K562 (cell line): Measurements from ENCODE around the gene CCT5. TPM values are rescaled to one million over a fixed set of nuclear protein-coding genes. Genes with fewer than 3 reads are reported as not detected.

Experiments
- ATAC-seq: fragments of 200-7000 bp; cut with Tn5 transposase; 3 replicates; pipeline ENCODE4 v1.9.1; 2020; ENCODE audit warnings: moderate library complexity
- BruUV-seq: library from RNA; stranded (reverse); fragments of 400-500 nt; replicated peaks from 2 replicates; lab custom pipeline; 2021; lab: Mats Ljungman, UMichigan
- CTCF ChIA-PET: fragments of 300-600 bp; formaldehyde crosslinking; extraction: SDS; loops from one replicate; lab custom pipeline; 2021; ENCODE audit warnings: low intra/inter-chr PET ratio; lab: Yijun Ruan, JAX
- POLR2A ChIA-PET: fragments of 300-600, 350-650 bp; sonication (Branson Sonifier 250); formaldehyde crosslinking; extraction: SDS; loops from one replicate; lab custom pipeline; 2021; ENCODE audit warnings: antibody characterized with exemption, inconsistent platforms; lab: Yijun Ruan, JAX
- DNase-seq, 4 experiments: peaks; one replicate each; pipeline versions ENCODE4 v3.0.0 to v3.0.0-alpha.2; 2011 to 2018; ENCODE audit warnings: low spot score in 3 of 4, mixed read lengths in 3 of 4; ENCODE audit errors: extremely low read depth in 1 of 4
- FAIRE-seq: peaks from 2 replicates; lab custom pipeline; 2011; peaks lifted over from hg19 to GRCh38; lab: Jason Lieb, UNC
- H2AFZ ChIP-seq: 2 replicates; pipeline ENCODE4 v1.6.0; 2011; ENCODE audit warnings: low read depth, low read length, control low read depth, inconsistent platforms
- H3K27ac ChIP-seq: fragments of 200-600 bp; 3 replicates; pipeline ENCODE4 v1.8.0; 2011; ENCODE audit warnings: low read depth, mild to moderate bottlenecking, control low read depth, inconsistent platforms, low read length, moderate library complexity, mixed read lengths; ENCODE audit errors: extremely low read depth
- H3K27me3 ChIP-seq, 2 experiments: fragments of 300-600 bp in 1 of 2; 2 replicates in 1 of 2; 3 replicates in 1 of 2; pipeline versions ENCODE4 v1.6.0 to v1.8.0; 2011; ENCODE audit warnings: inconsistent platforms in 2 of 2, low read length in 2 of 2, mild to moderate bottlenecking in 1 of 2, mixed read lengths in 1 of 2, moderate library complexity in 1 of 2; ENCODE audit not compliant: control insufficient read depth in 2 of 2, insufficient read depth in 2 of 2
- H3K36me3 ChIP-seq: fragments of 300-600 bp; 3 replicates; pipeline ENCODE4 v1.8.0; 2011; ENCODE audit warnings: mild to moderate bottlenecking, low read length, inconsistent platforms; ENCODE audit not compliant: control insufficient read depth, insufficient read depth
- H3K4me1 ChIP-seq, 2 experiments: fragments of 200-600 bp in 1 of 2; replicated peaks in 1 of 2; 2 replicates in 1 of 2; 3 replicates in 1 of 2; pipeline versions ENCODE4 v1.5.1 to v1.8.0; 2011; ENCODE audit warnings: inconsistent platforms in 2 of 2, low read length in 2 of 2, mild to moderate bottlenecking in 1 of 2, mixed read lengths in 1 of 2, moderate library complexity in 1 of 2; ENCODE audit not compliant: control insufficient read depth in 2 of 2, insufficient read depth in 2 of 2
- H3K4me2 ChIP-seq: 2 replicates; pipeline ENCODE4 v1.6.1; 2011; ENCODE audit warnings: low read length, control low read depth, inconsistent platforms, mixed read lengths; ENCODE audit not compliant: insufficient read depth
- H3K4me3 ChIP-seq: fragments of 200-600 bp; sonication (generic), shearing (Covaris generic); 2 replicates; pipeline ENCODE4 v1.5.1; 2016; ENCODE audit warnings: control low read depth, inconsistent platforms
- H3K79me2 ChIP-seq: fragments of 200-600 bp; 3 replicates; pipeline ENCODE4 v1.8.0; 2011; ENCODE audit warnings: low read length, inconsistent platforms; ENCODE audit not compliant: control insufficient read depth, insufficient read depth
- H3K9ac ChIP-seq, 2 experiments: 2 replicates each; pipeline versions ENCODE4 v1.6.0 to v1.6.1; 2011; ENCODE audit warnings: low read depth in 2 of 2, low read length in 2 of 2, control low read depth in 1 of 2, inconsistent platforms in 1 of 2, mild to moderate bottlenecking in 1 of 2, mixed read lengths in 1 of 2; ENCODE audit not compliant: insufficient read depth in 1 of 2
- H3K9me1 ChIP-seq: one replicate; pipeline ENCODE4 v1.6.0; 2011; ENCODE audit warnings: inconsistent platforms, mild to moderate bottlenecking, low read length, moderate library complexity; ENCODE audit not compliant: control insufficient read depth, insufficient read depth
- H3K9me3 ChIP-seq: replicated peaks from 2 replicates; pipeline ENCODE4 v1.5.1; 2011; ENCODE audit warnings: low read depth, low read length, inconsistent platforms; ENCODE audit not compliant: control insufficient read depth, insufficient read depth
- H4K20me1 ChIP-seq: replicated peaks from 2 replicates; pipeline ENCODE4 v1.6.1; 2011; ENCODE audit warnings: low read length, inconsistent platforms, mixed read lengths; ENCODE audit not compliant: control insufficient read depth, insufficient read depth
- CHD1 ChIP-seq: fragments of 200-600 bp; sonication (generic); IDR thresholded peaks from one replicate; pipeline ENCODE4 v1.6.1; 2012; ENCODE audit warnings: mild to moderate bottlenecking, moderate library complexity, low read length, inconsistent platforms
- EHMT2 ChIP-seq: fragments of 450-650 bp; IDR thresholded peaks from 2 replicates; pipeline ENCODE4 v1.6.1; 2018; ENCODE audit warnings: antibody characterized with exemption
- ZNF121 ChIP-seq: sonication (generic); formaldehyde crosslinking; conservative IDR thresholded peaks from 2 replicates; pipeline ENCODE4 v1.8.0; 2022; ENCODE audit warnings: missing genetic modification reagents
- ZNF316 ChIP-seq: fragments of 450-650 bp; IDR thresholded peaks from 2 replicates; pipeline ENCODE4 v1.6.1; 2016
- ZNF717 ChIP-seq: fragments of 250-450 bp; sonication (Bioruptor Pico); IDR thresholded peaks from 2 replicates; pipeline ENCODE4 v1.5.0; 2021
- WGBS: fragments of 100-300 bp; shearing (Covaris generic); methylation state at CpG from one replicate; pipeline ENCODE4 v1.1.6; 2016; ENCODE audit warnings: low coverage, mixed read lengths; ENCODE audit not compliant: insufficient coverage; ENCODE audit errors: missing lambda C conversion rate; 5-methylcytosine and 5-hydroxymethylcytosine counted together
- in situ Hi-C: fragments of 300-500 bp; cut with MboI; formaldehyde crosslinking; loops from 4 replicates; pipeline ENCODE4 v1.15.0; 2018; ENCODE audit warnings: inconsistent platforms, mixed read lengths
- intact Hi-C: fragments of 100-400 bp; cut with micrococcal nuclease; formaldehyde crosslinking; loops from 2 replicates; pipeline ENCODE4 v1.14.2; 2022
- polyA plus RNA-seq, 8 experiments: library from polyadenylated mRNA; depleted of rRNA in 4 of 8; stranded (reverse) in 5 of 8; unstranded in 3 of 8; fragments of >200 nt; fragmentation: Nextera tagmentation in 2 of 8; fragmentation: Illumina TruSeq in 1 of 8; extraction: Ambion mirVana in 2 of 8; extraction: Trizol in 1 of 8; gene quantifications; 2 replicates each; pipeline versions ENCODE4 v1.2.1 to v1.2.3, GENCODE V29; 2011 to 2014; ENCODE audit warnings: inconsistent platforms in 1 of 8, missing spikeins in 1 of 8
- total RNA-seq, 7 experiments: library from RNA; depleted of rRNA in 6 of 7; stranded (reverse); fragments of >200 nt in 6 of 7; fragmentation: Illumina TruSeq in 2 of 7; extraction: Trizol in 2 of 7; gene quantifications; 2 replicates each; pipeline versions ENCODE4 v1.2.1 to v1.2.3, GENCODE V29; 2011 to 2021; ENCODE audit warnings: low replicate concordance in 1 of 7
- TF ChIP-seq, protein P1 (sequence below): fragments of 250-450 bp; sonication (Bioruptor Pico); IDR thresholded peaks from 2 replicates; pipeline ENCODE4 v1.4.0; 2020; ENCODE audit warnings: mild to moderate bottlenecking, moderate library complexity

Gene CCT5
- total and polyA plus RNA-seq, 9 of the 15 experiments (the other 6 are each of a cell fraction or from before 2014, with no cell fraction given): 782 to 1,606 (median 1,153) TPM

DNA sequence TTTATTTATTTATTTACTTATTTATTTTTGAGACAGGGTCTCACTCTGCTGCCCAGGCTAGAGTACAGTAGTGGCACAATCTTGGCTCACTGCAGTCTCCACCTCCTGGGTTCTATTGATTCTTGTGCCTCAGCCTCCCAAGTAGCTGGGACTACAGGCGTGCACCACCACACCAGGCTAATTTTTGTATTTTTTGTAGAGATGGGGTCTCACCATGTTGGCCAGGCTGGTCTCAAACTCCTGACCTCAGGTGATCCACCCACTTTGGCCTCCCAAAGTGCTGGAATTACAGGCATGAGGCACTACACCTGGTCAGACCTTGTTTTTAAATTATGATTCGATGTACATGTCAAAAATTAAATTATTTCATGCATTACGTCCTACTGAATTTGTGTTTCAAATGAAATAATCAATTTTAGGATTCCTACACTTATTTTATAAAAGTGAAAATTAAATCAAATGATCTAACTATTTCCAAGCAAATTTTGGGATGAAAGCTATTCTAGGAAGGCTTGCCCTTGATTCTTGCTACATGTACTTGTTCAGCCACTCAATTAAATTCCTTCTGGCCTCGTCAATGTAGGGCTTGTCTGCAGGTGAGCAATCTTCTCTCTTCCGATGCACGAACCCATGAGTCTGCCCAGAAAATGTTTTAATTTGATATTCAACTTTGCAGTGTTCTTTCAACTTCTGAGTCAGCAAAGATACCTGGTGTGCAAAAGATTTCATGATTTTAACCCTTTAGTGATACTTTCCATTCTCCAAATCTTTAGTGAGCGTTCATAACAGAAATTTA lies 30.0 kb downstream of the CCT5 start:
- no peaks in the 10 kb centered on the region for H4K20me1 ChIP-seq
- H3K27ac ChIP-seq: no peak overlapping the region
- intact Hi-C loops: no loop called here
- ChIA-PET POLR2A (interaction anchor here (1.2 to 1.8 kb wide), 3 partner anchors 12 to 84 kb away, joined by 4 to 7 read pairs (median 4); no protein-coding TSS in a partner anchor), CTCF (no interaction called here)
- no peak overlapping the region for H3K4me3 ChIP-seq
- peaks cover 0 to 9% of the 10 kb centered on the region in 2 experiments; a peak in 3 of 5 replicates for H3K4me1 ChIP-seq
- no peak overlapping the region for H3K4me2 ChIP-seq
- DNase-seq (no peak), ATAC-seq (no peak), FAIRE-seq (no peak)
- no peaks in the 10 kb centered on the region for H3K9me3 ChIP-seq
- TF ChIP-seq CHD1: no peak
- no peak for TF ChIP-seq EHMT2
- peak; percentile 23; the same call in 1 of the 2 replicates for TF ChIP-seq ZNF316
- TF ChIP-seq ZNF121: peak; percentile 60
- TF ChIP-seq, protein P1, sequence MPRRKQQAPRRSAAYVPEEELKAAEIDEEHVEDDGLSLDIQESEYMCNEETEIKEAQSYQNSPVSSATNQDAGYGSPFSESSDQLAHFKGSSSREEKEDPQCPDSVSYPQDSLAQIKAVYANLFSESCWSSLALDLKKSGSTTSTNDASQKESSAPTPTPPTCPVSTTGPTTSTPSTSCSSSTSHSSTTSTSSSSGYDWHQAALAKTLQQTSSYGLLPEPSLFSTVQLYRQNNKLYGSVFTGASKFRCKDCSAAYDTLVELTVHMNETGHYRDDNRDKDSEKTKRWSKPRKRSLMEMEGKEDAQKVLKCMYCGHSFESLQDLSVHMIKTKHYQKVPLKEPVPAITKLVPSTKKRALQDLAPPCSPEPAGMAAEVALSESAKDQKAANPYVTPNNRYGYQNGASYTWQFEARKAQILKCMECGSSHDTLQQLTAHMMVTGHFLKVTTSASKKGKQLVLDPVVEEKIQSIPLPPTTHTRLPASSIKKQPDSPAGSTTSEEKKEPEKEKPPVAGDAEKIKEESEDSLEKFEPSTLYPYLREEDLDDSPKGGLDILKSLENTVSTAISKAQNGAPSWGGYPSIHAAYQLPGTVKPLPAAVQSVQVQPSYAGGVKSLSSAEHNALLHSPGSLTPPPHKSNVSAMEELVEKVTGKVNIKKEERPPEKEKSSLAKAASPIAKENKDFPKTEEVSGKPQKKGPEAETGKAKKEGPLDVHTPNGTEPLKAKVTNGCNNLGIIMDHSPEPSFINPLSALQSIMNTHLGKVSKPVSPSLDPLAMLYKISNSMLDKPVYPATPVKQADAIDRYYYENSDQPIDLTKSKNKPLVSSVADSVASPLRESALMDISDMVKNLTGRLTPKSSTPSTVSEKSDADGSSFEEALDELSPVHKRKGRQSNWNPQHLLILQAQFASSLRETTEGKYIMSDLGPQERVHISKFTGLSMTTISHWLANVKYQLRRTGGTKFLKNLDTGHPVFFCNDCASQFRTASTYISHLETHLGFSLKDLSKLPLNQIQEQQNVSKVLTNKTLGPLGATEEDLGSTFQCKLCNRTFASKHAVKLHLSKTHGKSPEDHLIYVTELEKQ (CRISPR knock-in tag): no peak
- no peak for TF ChIP-seq ZNF717
- no TSS peak for BruUV-seq
- H3K79me2 ChIP-seq: no peaks in the 10 kb centered on the region; the same call in 2 of the 3 replicates
- no peak overlapping the region for H3K9ac ChIP-seq
- in situ Hi-C loops: loop anchor here (5.0 kb wide), 1 partner anchor 92 kb away; no protein-coding TSS in a partner anchor
- H2AFZ ChIP-seq: no peak overlapping the region
- H3K9me1 ChIP-seq: no peaks in the 10 kb centered on the region
- H3K36me3 ChIP-seq: peaks cover 66% of the 10 kb centered on the region
- 88% methylated on average over 7 of the region's 7 CpGs for WGBS
- no peaks in the 10 kb centered on the region for H3K27me3 ChIP-seq
